H9 (cell line): ENCODE data around the gene LRRTM1. TPM values are rescaled to one million over a fixed set of nuclear protein-coding genes. Genes with fewer than 3 reads are reported as not detected.

Source experiments
- DNase-seq: peaks from one replicate; pipeline ENCODE4 v3.0.0-alpha.2; 2017
- H2AFZ ChIP-seq: one replicate; pipeline ENCODE4 v1.6.1; 2013; ENCODE audit warnings: mild to moderate bottlenecking, low read length, control low read depth, moderate library complexity
- H2AK5ac ChIP-seq: 2 replicates; pipeline ENCODE4 v1.6.1; 2013; ENCODE audit warnings: low read length, control low read depth, mixed read lengths; ENCODE audit not compliant: insufficient read length
- H2BK120ac ChIP-seq: one replicate; pipeline ENCODE4 v1.6.1; 2013; ENCODE audit warnings: low read depth, mild to moderate bottlenecking, low read length, control low read depth, inconsistent platforms; ENCODE audit not compliant: poor library complexity, severe bottlenecking
- H2BK12ac ChIP-seq: 2 replicates; pipeline ENCODE4 v1.6.1; 2013; ENCODE audit warnings: low read length, control low read depth, mixed read lengths, low read depth; ENCODE audit not compliant: insufficient read length
- H2BK15ac ChIP-seq: 2 replicates; pipeline ENCODE4 v1.6.1; 2013; ENCODE audit warnings: low read depth, low read length, control low read depth
- H2BK20ac ChIP-seq: one replicate; pipeline ENCODE4 v1.6.1; 2013; ENCODE audit warnings: low read depth, mild to moderate bottlenecking, low read length, control low read depth, inconsistent platforms; ENCODE audit not compliant: poor library complexity, severe bottlenecking
- H2BK5ac ChIP-seq: 2 replicates; pipeline ENCODE4 v1.6.1; 2013; ENCODE audit warnings: low read length, control low read depth, mixed read lengths; ENCODE audit not compliant: insufficient read length
- H3K14ac ChIP-seq: 2 replicates; pipeline ENCODE4 v1.6.1; 2013; ENCODE audit warnings: low read length, control low read depth; ENCODE audit not compliant: insufficient read depth
- H3K18ac ChIP-seq: 2 replicates; pipeline ENCODE4 v1.6.1; 2013; ENCODE audit warnings: low read depth, mild to moderate bottlenecking, mixed read lengths, low read length, control low read depth; ENCODE audit not compliant: insufficient read length
- H3K23ac ChIP-seq: 2 replicates; pipeline ENCODE4 v1.6.1; 2013; ENCODE audit warnings: low read length, control low read depth, mixed read lengths, low read depth; ENCODE audit not compliant: insufficient read length
- H3K23me2 ChIP-seq: 2 replicates; pipeline ENCODE4 v1.6.1; 2013; ENCODE audit warnings: low read depth, mild to moderate bottlenecking, mixed read lengths, low read length, control low read depth; ENCODE audit not compliant: insufficient read length, poor library complexity, severe bottlenecking
- H3K27ac ChIP-seq: 2 replicates; pipeline ENCODE4 v1.5.1; 2013; ENCODE audit warnings: low read length, control low read depth, mixed read lengths, low read depth; ENCODE audit not compliant: insufficient read length
- H3K27me3 ChIP-seq: 2 replicates; pipeline ENCODE4 v1.6.1; 2013; ENCODE audit warnings: low read length, control low read depth, inconsistent platforms; ENCODE audit not compliant: insufficient read depth
- H3K4ac ChIP-seq: 2 replicates; pipeline ENCODE4 v1.6.1; 2013; ENCODE audit warnings: low read depth, mild to moderate bottlenecking, control low read depth, inconsistent platforms, low read length, moderate library complexity
- H3K4me1 ChIP-seq: 2 replicates; pipeline ENCODE4 v1.6.1; 2013; ENCODE audit warnings: low read length, control low read depth, inconsistent platforms; ENCODE audit not compliant: insufficient read depth
- H3K4me2 ChIP-seq: 2 replicates; pipeline ENCODE4 v1.6.1; 2013; ENCODE audit warnings: low read length, control low read depth, mixed read lengths; ENCODE audit not compliant: insufficient read length, insufficient read depth
- H3K56ac ChIP-seq: 2 replicates; pipeline ENCODE4 v1.6.1; 2013; ENCODE audit warnings: low read depth, mild to moderate bottlenecking, mixed read lengths, low read length, control low read depth; ENCODE audit not compliant: insufficient read length
- H3K79me1 ChIP-seq: 2 replicates; pipeline ENCODE4 v1.6.1; 2013; ENCODE audit warnings: low read depth, mild to moderate bottlenecking, moderate library complexity, low read length, control low read depth, inconsistent platforms; ENCODE audit not compliant: insufficient read depth, poor library complexity, severe bottlenecking
- H3K79me2 ChIP-seq: 2 replicates; pipeline ENCODE4 v1.6.1; 2013; ENCODE audit warnings: low read length, control low read depth, inconsistent platforms; ENCODE audit not compliant: insufficient read depth
- H3K9ac ChIP-seq: 2 replicates; pipeline ENCODE4 v1.6.1; 2013; ENCODE audit warnings: low read length, control low read depth, mixed read lengths; ENCODE audit not compliant: insufficient read length; ENCODE audit errors: extremely low read depth
- H3K9me3 ChIP-seq: one replicate; pipeline ENCODE4 v1.6.1; 2013; ENCODE audit warnings: low read depth, low read length, inconsistent platforms; ENCODE audit not compliant: control insufficient read depth
- H3T11ph ChIP-seq: one replicate; pipeline ENCODE4 v1.6.1; 2013; ENCODE audit warnings: mild to moderate bottlenecking, low read length, control low read depth, inconsistent platforms
- H4K20me1 ChIP-seq: one replicate; pipeline ENCODE4 v1.6.1; 2013; ENCODE audit not compliant: control insufficient read depth, insufficient read length, insufficient read depth
- H4K5ac ChIP-seq: 2 replicates; pipeline ENCODE4 v1.6.1; 2013; ENCODE audit warnings: low read depth, mild to moderate bottlenecking, mixed read lengths, low read length, control low read depth; ENCODE audit not compliant: insufficient read length
- H4K8ac ChIP-seq: replicated peaks from 2 replicates; pipeline ENCODE4 v1.6.1; 2013; ENCODE audit warnings: low read length, control low read depth, mixed read lengths, low read depth; ENCODE audit not compliant: insufficient read length
- H4K91ac ChIP-seq: 2 replicates; pipeline ENCODE4 v1.6.1; 2013; ENCODE audit warnings: low read depth, mild to moderate bottlenecking, moderate library complexity, mixed read lengths, low read length, control low read depth; ENCODE audit not compliant: insufficient read length
- H3K27ac Mint-ChIP-seq, 3 experiments: 2 replicates in 2 of 3; 3 replicates in 1 of 3; pipeline ENCODE4 v1.8.0; 2020 to 2021; ENCODE audit warnings: mixed read lengths in 3 of 3, mild to moderate bottlenecking in 1 of 3, moderate library complexity in 1 of 3
- H3K27me3 Mint-ChIP-seq: 2 replicates; pipeline ENCODE4 v1.8.0; 2021; ENCODE audit warnings: low read depth, mild to moderate bottlenecking, moderate library complexity, mixed read lengths
- H3K36me3 Mint-ChIP-seq, 3 experiments: 2 replicates in 2 of 3; 3 replicates in 1 of 3; pipeline ENCODE4 v1.8.0; 2020 to 2021; ENCODE audit warnings: low read depth in 3 of 3, mixed read lengths in 3 of 3; ENCODE audit not compliant: insufficient read depth in 1 of 3
- H3K4me1 Mint-ChIP-seq, 2 experiments: 2 replicates each; pipeline ENCODE4 v1.8.0; 2020; ENCODE audit warnings: mixed read lengths in 2 of 2
- H3K4me3 Mint-ChIP-seq, 2 experiments: 2 replicates in 1 of 2; 3 replicates in 1 of 2; pipeline ENCODE4 v1.8.0; 2020 to 2021; ENCODE audit warnings: mild to moderate bottlenecking in 2 of 2, mixed read lengths in 2 of 2, moderate library complexity in 1 of 2
- H3K9me3 Mint-ChIP-seq, 2 experiments: 2 replicates in 1 of 2; 3 replicates in 1 of 2; pipeline ENCODE4 v1.8.0; 2020; ENCODE audit warnings: mild to moderate bottlenecking in 2 of 2, mixed read lengths in 2 of 2, moderate library complexity in 1 of 2
- CTCF ChIP-seq: fragments of 200-600 bp; sonication (generic); conservative IDR thresholded peaks from 3 replicates; pipeline ENCODE4 v1.8.0; 2021; ENCODE audit warnings: antibody characterized with exemption, mild to moderate bottlenecking
- WGBS: extraction: QIAGEN DNeasy Blood & Tissue Kit; methylation state at CpG from one replicate; pipeline ENCODE4 v1.1.7; 2013; ENCODE audit warnings: missing lambda C conversion rate, low lambda C conversion rate, mixed read lengths; ENCODE audit not compliant: insufficient read length; ENCODE audit errors: extremely low coverage; 5-methylcytosine and 5-hydroxymethylcytosine counted together
- total RNA-seq: library from RNA; stranded (reverse); gene quantifications from 2 replicates; pipeline ENCODE4 v1.2.1, GENCODE V29; 2021

Gene LRRTM1
- total RNA-seq, 1 experiment from 2014 or later, result 1.2 TPM

- Histone ChIP-seq H3K23me2 (no peaks in the 10 kb centered on the region), H3K9ac (no peak overlapping the region), H2BK12ac (no peak overlapping the region), H3K27ac (no peak overlapping the region), H3K18ac (no peak overlapping the region), H2AK5ac (no peak overlapping the region), H3K4ac (no peak overlapping the region), H4K20me1 (no peaks in the 10 kb centered on the region), H2BK20ac (no peak overlapping the region), H4K91ac (no peak overlapping the region), H3K27me3 (no peaks in the 10 kb centered on the region; the same call in 1 of the 2 replicates), H2BK120ac (no peak overlapping the region), H3K56ac (no peak overlapping the region), H3K79me2 (no peaks in the 10 kb centered on the region), H3K9me3 (no peaks in the 10 kb centered on the region), H2AFZ (no peak overlapping the region), H2BK5ac (no peak overlapping the region), H3K4me2 (no peak overlapping the region), H4K5ac (no peak overlapping the region), H3K14ac (no peak overlapping the region), H3T11ph (no peak overlapping the region), H3K23ac (no peak overlapping the region), H4K8ac (no peak overlapping the region), H3K4me1 (peaks cover 11% of the 10 kb centered on the region; the same call in 1 of the 2 replicates), H2BK15ac (no peak overlapping the region), H3K79me1 (no peaks in the 10 kb centered on the region)
- TF ChIP-seq CTCF, result no peak
- no peak overlapping the region; a peak in 1 of 7 replicates for H3K27ac Mint-ChIP-seq
- no CpG with 5 or more reads among the region's 1 CpG for WGBS
- DNase-seq, result no peak
- H3K36me3 Mint-ChIP-seq, result no peaks in the 10 kb centered on the region
- H3K27me3 Mint-ChIP-seq, result peaks cover 4% of the 10 kb centered on the region
- H3K4me1 Mint-ChIP-seq, result peaks cover 31 to 49% of the 10 kb centered on the region in 2 experiments
- H3K9me3 Mint-ChIP-seq, result peaks cover 0 to 2% of the 10 kb centered on the region in 2 experiments; a peak in 2 of 5 replicates
- no peak overlapping the region for H3K4me3 Mint-ChIP-seq
Observed at GRCh38 chr2:80326861-80327260, 22.3 kb upstream of the LRRTM1 start.
